Measurements from ENCODE around the gene DUSP3.
A peak's percentile ranks its signal among the peaks of the same experiment; 100 is the strongest.

The DUSP3 gene

DNA sequence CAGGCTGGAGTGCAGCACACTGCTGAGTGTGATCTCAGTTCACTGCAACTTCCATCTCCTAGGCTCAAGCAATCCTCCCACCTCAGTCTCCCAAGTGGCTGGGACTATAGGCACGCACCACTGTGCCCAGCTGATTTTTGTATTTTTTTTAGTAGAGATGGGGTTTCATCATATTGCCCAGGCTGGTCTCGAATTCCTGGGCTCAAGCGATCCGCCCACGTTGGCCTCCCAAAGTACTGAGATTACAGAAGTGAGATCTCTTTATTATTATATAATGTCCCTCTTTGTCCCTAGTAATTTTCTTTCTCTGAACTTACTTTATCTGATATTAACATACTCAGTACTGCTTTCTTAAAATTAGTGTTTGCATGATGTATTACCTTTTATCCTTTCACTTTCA lies 9.8 kb upstream of the DUSP3 start:
- no peak overlapping the region for H3K27ac ChIP-seq
- TF ChIP-seq, protein P1, sequence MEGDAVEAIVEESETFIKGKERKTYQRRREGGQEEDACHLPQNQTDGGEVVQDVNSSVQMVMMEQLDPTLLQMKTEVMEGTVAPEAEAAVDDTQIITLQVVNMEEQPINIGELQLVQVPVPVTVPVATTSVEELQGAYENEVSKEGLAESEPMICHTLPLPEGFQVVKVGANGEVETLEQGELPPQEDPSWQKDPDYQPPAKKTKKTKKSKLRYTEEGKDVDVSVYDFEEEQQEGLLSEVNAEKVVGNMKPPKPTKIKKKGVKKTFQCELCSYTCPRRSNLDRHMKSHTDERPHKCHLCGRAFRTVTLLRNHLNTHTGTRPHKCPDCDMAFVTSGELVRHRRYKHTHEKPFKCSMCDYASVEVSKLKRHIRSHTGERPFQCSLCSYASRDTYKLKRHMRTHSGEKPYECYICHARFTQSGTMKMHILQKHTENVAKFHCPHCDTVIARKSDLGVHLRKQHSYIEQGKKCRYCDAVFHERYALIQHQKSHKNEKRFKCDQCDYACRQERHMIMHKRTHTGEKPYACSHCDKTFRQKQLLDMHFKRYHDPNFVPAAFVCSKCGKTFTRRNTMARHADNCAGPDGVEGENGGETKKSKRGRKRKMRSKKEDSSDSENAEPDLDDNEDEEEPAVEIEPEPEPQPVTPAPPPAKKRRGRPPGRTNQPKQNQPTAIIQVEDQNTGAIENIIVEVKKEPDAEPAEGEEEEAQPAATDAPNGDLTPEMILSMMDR (conservative IDR thresholded peaks at IDR 0.05) = no peak
- no peak for TF ChIP-seq ZFX (IDR thresholded peaks at IDR 0.05)

GRCh38 chr17:43787728-43788127 lies 9.0 kb upstream of the DUSP3 start:
- H3K27ac ChIP-seq = no peak overlapping the region
- no peak for TF ChIP-seq ZFX (IDR thresholded peaks at IDR 0.05)
- TF ChIP-seq, protein P1 (conservative IDR thresholded peaks at IDR 0.05) = no peak

DNA sequence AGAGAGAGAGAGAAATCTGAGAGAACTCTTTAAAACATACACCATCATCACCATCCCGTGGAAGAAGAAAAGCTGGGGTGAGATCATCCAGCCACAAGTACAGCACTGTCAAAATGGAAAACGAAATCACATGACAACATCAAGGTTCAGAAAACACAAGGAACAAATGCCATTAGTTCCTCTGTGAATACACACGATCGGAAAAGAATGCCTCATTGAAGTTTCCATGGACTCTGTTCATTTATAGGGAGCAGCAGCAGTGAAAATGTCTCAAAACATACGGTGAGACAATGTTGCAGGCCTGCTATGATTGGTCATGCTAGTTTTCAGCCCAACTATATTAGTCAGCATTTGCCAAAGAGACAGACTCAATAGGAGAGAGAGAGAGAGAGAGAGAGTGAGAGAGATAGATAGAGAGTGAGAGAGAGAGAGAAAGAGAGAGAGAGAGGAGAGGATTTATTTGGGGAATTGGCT lies 5.9 kb upstream of the DUSP3 start:
- TF ChIP-seq, protein P1 (conservative IDR thresholded peaks at IDR 0.05) = no peak
- no peak for TF ChIP-seq ZFX (IDR thresholded peaks at IDR 0.05)
- no peak overlapping the region for H3K27ac ChIP-seq

- H3K27ac ChIP-seq = no peak overlapping the region
- TF ChIP-seq, protein P1 (conservative IDR thresholded peaks at IDR 0.05) = no peak
- no peak for TF ChIP-seq ZFX (IDR thresholded peaks at IDR 0.05)
These were observed 5.3 kb upstream of the DUSP3 start for GRCh38 chr17:43784068-43784467.

- TF ChIP-seq, protein P1 (conservative IDR thresholded peaks at IDR 0.05) = no peak
- TF ChIP-seq ZFX (IDR thresholded peaks at IDR 0.05) = no peak
- H3K27ac ChIP-seq = no peak overlapping the region
These were observed 4.3 kb upstream of the DUSP3 start for GRCh38 chr17:43782913-43783680.

- no peak for TF ChIP-seq ZFX (IDR thresholded peaks at IDR 0.05)
- TF ChIP-seq, protein P1 (conservative IDR thresholded peaks at IDR 0.05) = no peak
- H3K27ac ChIP-seq = peak within 1 kb of the TSS; percentile 98
These were observed 1.4 kb upstream of the DUSP3 start, which contains the start of gene CFAP97D1 for GRCh38 chr17:43780135-43780534. TSS of gene CFAP97D1 (plus strand) at chr17:43780435. CDS start at chr17:43780463, 28 bp downstream.

All from C4-2B (cell line).